Upper lobe of left lung (tissue), 6 donors: ENCODE data around the gene KLK13. TPM values are rescaled to one million over a fixed set of nuclear protein-coding genes. Genes with fewer than 3 reads are reported as not detected.
A peak's percentile ranks its signal among the peaks of the same experiment; 100 is the strongest.

Experiments
- ATAC-seq, 2 donors: fragments of 200-7000 bp; cut with Tn5 transposase; one replicate each; pipeline ENCODE4 v1.9.1; 2022; ENCODE audit warnings: mild to moderate bottlenecking in 2 of 2, moderate library complexity in 2 of 2; ENCODE audit not compliant: low FRiP score in 2 of 2
- DNase-seq, 2 donors: peaks; one replicate each; pipeline ENCODE4 v3.0.0-alpha.2; 2019 to 2020
- H3K27ac ChIP-seq, 4 donors: fragments of 200-600 bp; sonication (generic); one replicate each; pipeline ENCODE4 v1.5.1; 2016 to 2019
- H3K27me3 ChIP-seq, 4 donors: fragments of 200-600 bp; sonication (generic); one replicate each; pipeline ENCODE4 v1.5.1; 2017 to 2019
- H3K36me3 ChIP-seq, 4 donors: fragments of 200-600 bp; sonication (generic); one replicate each; pipeline ENCODE4 v1.5.1; 2016 to 2019
- H3K4me1 ChIP-seq, 4 donors: fragments of 200-600 bp; sonication (generic); one replicate each; pipeline ENCODE4 v1.5.1; 2018 to 2019
- H3K4me3 ChIP-seq, 4 donors: fragments of 200-600 bp; sonication (generic); one replicate each; pipeline ENCODE4 v1.5.1; 2017 to 2019; ENCODE audit warnings: mild to moderate bottlenecking in 2 of 4, moderate library complexity in 1 of 4
- H3K9me3 ChIP-seq, 4 donors: fragments of 200-600 bp; sonication (generic); one replicate each; pipeline ENCODE4 v1.5.1; 2018 to 2019
- EP300 ChIP-seq, 4 donors: sonication (generic); formaldehyde crosslinking; IDR thresholded peaks; one replicate each; pipeline ENCODE4 v1.5.1; 2017; ENCODE audit warnings: antibody characterized with exemption in 4 of 4, control low read depth in 2 of 4
- POLR2A ChIP-seq, 4 donors: fragments of 450-650 bp; IDR thresholded peaks; one replicate each; pipeline ENCODE4 v1.5.1; 2016 to 2017; ENCODE audit warnings: antibody characterized with exemption in 4 of 4, mild to moderate bottlenecking in 2 of 4
- POLR2AphosphoS5 ChIP-seq, 2 donors: sonication (generic); formaldehyde crosslinking; IDR thresholded peaks; one replicate each; pipeline ENCODE4 v1.5.1; 2017; ENCODE audit warnings: antibody characterized with exemption in 2 of 2
- WGBS, 2 donors: methylation state at CpG; one replicate each; pipeline ENCODE4 v1.1.5; 2017 to 2018; 5-methylcytosine and 5-hydroxymethylcytosine counted together
- total RNA-seq, 6 donors: library from RNA; depleted of rRNA in 4 of 6; stranded (reverse); fragments of >200 nt in 4 of 6; gene quantifications; one replicate each; pipeline versions ENCODE4 v1.1.0 to v1.2.1, GENCODE V29; 2016 to 2021
- TF ChIP-seq, protein P1 (sequence below), 6 experiments: fragments of 450-650 bp in 4 of 6; fragments of 200-600 bp in 2 of 6; sonication (generic) in 2 of 6; IDR thresholded peaks; one replicate each; pipeline ENCODE4 v1.5.1; 2016 to 2019; ENCODE audit warnings: antibody characterized with exemption in 6 of 6
- donor health status: DM: no; HTN: no; CAD: no; lungs with moderate emphysema.
- donor health status: DM: no; HTN: yes; CAD: no; lungs with severe emphysema.

KLK13 gene
- total RNA-seq, 6 donors from 2014 or later = 0.54 to 24.1 (median 1.9) TPM; not detected in 2

DNA sequence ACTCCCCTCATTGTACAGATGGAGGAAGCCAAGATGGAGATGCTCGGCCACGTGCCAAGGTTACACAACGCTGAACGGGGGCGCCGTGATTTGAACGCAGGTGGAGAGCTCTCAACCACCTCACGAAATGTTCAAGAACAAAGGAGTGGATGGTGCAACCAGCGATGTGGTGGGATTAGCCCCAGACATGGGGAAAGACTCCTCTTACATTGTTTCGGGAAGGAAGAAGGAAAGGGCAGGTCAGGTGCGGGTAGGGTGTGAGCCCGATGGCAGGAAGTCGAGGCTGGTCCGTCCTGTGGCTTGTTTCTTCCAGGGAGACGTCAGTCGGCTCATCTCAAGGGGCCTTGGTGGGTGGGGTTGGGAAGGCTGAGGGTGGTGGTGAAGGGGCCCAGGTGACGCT is 24.9 kb upstream of the KLK13 start:
- Histone ChIP-seq H3K36me3 (no peaks in the 10 kb centered on the region), H3K4me1 (peaks cover 0 to 2% (median under 1%) of the 10 kb centered on the region in 4 donors), H3K27me3 (no peaks in the 10 kb centered on the region), H3K27ac (peak overlapping the region in 2 of 4 donors; percentile 16 to 26), H3K9me3 (no peaks in the 10 kb centered on the region), H3K4me3 (no peak overlapping the region)
- no peak for ATAC-seq
- WGBS, 2 donors = 55 to 68% methylated on average over 17 of the region's 17 CpGs
- peak in 1 of 2 donors; percentile 57 for DNase-seq
- TF ChIP-seq, protein P1, sequence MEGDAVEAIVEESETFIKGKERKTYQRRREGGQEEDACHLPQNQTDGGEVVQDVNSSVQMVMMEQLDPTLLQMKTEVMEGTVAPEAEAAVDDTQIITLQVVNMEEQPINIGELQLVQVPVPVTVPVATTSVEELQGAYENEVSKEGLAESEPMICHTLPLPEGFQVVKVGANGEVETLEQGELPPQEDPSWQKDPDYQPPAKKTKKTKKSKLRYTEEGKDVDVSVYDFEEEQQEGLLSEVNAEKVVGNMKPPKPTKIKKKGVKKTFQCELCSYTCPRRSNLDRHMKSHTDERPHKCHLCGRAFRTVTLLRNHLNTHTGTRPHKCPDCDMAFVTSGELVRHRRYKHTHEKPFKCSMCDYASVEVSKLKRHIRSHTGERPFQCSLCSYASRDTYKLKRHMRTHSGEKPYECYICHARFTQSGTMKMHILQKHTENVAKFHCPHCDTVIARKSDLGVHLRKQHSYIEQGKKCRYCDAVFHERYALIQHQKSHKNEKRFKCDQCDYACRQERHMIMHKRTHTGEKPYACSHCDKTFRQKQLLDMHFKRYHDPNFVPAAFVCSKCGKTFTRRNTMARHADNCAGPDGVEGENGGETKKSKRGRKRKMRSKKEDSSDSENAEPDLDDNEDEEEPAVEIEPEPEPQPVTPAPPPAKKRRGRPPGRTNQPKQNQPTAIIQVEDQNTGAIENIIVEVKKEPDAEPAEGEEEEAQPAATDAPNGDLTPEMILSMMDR (IDR thresholded peaks at IDR 0.05) = no peak
- peak in 3 of 4 donors; percentile 3 to 88 (median 44) for TF ChIP-seq EP300 (IDR thresholded peaks at IDR 0.05)
- TF ChIP-seq POLR2A (IDR thresholded peaks at IDR 0.05) = no peak
- TF ChIP-seq POLR2AphosphoS5 (IDR thresholded peaks at IDR 0.05) = peak; percentile 15 to 35

DNA sequence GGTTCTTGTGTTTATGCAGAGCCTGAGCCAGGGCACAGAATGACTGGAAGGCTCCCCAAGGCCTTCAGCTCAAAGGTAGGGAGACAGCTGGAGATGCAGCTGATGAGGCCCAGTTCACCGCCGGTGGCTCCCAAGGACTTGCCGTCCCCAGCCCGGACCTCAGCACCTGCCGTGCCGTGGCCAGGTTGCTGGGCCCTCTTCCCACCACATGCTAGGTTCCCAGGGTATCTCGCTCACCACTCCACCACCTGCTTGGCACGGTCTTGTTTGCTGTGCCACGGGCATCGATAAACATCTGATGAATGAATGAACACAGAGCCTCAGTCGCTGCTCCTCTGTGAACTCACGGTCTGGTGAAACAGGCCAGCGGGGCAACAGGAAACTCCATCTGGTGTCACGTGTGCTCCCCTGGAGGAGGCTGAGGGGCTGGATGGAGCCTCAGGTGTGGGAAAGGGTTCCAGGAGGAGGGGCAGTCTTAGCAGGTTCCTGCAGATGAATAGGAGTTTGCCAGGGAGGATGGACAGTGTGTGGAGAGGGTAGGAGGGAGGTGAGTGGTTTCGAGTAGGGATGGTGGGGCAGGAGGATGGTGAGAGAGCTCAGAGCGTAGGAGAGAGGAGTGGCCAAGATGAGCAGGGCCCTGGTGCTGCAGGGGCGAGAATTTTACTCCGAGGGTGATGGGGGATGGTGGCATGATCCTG is 21.4 kb upstream of the KLK13 start:
- DNase-seq (no peak), ATAC-seq (no peak)
- Histone ChIP-seq H3K36me3 (no peaks in the 10 kb centered on the region), H3K4me1 (no peaks in the 10 kb centered on the region), H3K4me3 (no peak overlapping the region), H3K9me3 (no peaks in the 10 kb centered on the region), H3K27ac (no peak overlapping the region), H3K27me3 (no peaks in the 10 kb centered on the region)
- TF ChIP-seq, protein P1 (IDR thresholded peaks at IDR 0.05) = no peak
- TF ChIP-seq POLR2AphosphoS5 (IDR thresholded peaks at IDR 0.05) (no peak), POLR2A (IDR thresholded peaks at IDR 0.05) (no peak), EP300 (IDR thresholded peaks at IDR 0.05) (no peak)
- WGBS, 2 donors = 85 to 86% methylated on average over 18 of the region's 18 CpGs

DNA sequence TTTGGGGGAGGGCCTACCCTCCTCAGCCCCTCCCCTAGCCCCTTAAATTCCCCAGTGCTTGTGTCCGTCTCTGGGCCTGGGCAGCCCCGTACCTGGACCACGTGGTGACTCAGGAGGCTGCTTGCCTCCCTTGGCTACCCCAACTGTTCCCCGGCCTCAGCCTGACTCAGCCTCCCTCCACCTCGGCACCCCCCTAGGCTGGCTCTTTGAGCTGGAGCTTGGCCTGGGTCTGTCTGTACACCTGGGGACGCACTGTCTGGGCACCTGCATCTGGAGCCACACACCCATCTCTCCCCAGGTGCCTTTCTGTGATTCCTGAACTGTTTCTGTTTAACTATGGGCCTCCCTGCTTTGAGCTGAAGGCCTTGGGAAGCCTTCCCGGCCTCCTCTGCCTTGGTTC is 19.6 kb upstream of the KLK13 start:
- H3K4me3 ChIP-seq = no peak overlapping the region
- H3K4me1 ChIP-seq = no peaks in the 10 kb centered on the region
- no peaks in the 10 kb centered on the region for H3K9me3 ChIP-seq

DNA sequence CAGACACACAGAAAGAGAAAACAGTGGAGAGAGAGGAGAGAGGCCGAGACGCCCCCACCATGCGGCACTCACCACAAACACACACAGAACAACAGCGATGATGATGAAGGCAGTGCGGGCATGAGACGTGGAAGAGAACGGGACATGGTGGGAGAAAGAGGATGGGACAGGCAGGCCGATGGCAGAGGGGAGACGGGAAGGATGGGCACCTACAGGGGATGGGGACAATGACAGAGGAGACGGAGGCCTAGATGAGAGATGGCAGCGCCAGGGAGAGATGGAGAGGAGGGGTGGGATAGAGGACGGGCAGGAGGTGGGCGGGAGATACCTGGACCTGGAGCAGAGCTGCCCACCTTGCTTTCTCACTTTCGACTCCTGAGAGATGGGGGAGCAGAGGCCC is 18.9 kb upstream of the KLK13 start:
- no peak for DNase-seq

More for the DNA sequence above, 19.6 kb upstream of the KLK13 start:
- ATAC-seq = no peak
- no peaks in the 10 kb centered on the region for H3K27me3 ChIP-seq
- no peak for TF ChIP-seq POLR2AphosphoS5 (IDR thresholded peaks at IDR 0.05)
- TF ChIP-seq EP300 (IDR thresholded peaks at IDR 0.05) = no peak
- TF ChIP-seq POLR2A (IDR thresholded peaks at IDR 0.05) = no peak
- TF ChIP-seq, protein P1 (IDR thresholded peaks at IDR 0.05) = no peak
- no peak overlapping the region for H3K27ac ChIP-seq
- WGBS, 2 donors = 82 to 87% methylated on average over 7 of the region's 7 CpGs
- no peaks in the 10 kb centered on the region for H3K36me3 ChIP-seq
- no peak for DNase-seq

More for the DNA sequence above, 18.9 kb upstream of the KLK13 start:
- H3K4me1 ChIP-seq = no peaks in the 10 kb centered on the region
- H3K27ac ChIP-seq = no peak overlapping the region
- no peaks in the 10 kb centered on the region for H3K36me3 ChIP-seq
- no peak for ATAC-seq
- WGBS, 2 donors = 69 to 77% methylated on average over 14 of the region's 14 CpGs
- no peaks in the 10 kb centered on the region for H3K9me3 ChIP-seq
- no peaks in the 10 kb centered on the region for H3K27me3 ChIP-seq
- H3K4me3 ChIP-seq = no peak overlapping the region
- no peak for TF ChIP-seq POLR2AphosphoS5 (IDR thresholded peaks at IDR 0.05)
- TF ChIP-seq, protein P1 (IDR thresholded peaks at IDR 0.05) = no peak
- no peak for TF ChIP-seq POLR2A (IDR thresholded peaks at IDR 0.05)
- no peak for TF ChIP-seq EP300 (IDR thresholded peaks at IDR 0.05)
